ENCODE results near the gene PRR23B.

Gene PRR23B

GRCh38 chr3:138974462-138974861 lies 46.3 kb downstream of the PRR23B start:
- DNase-seq (ENCODE audit: low spot score) = no peak

- no peak for DNase-seq (ENCODE audit: low spot score)
Observed at GRCh38 chr3:138972941-138973340, 47.8 kb downstream of the PRR23B start.

- DNase-seq (ENCODE audit: low spot score) = no peak
Observed at GRCh38 chr3:138971766-138972320, 48.9 kb downstream of the PRR23B start.
